ENCODE results near the gene SORCS3. TPM values are rescaled to one million over a fixed set of nuclear protein-coding genes. Genes with fewer than 3 reads are reported as not detected.

Gene SORCS3
- total RNA-seq, result 1 to 10 TPM; 1.7 to 2.1 TPM
- polyA plus RNA-seq (2013, experiment 1 of 2), result 0.45 TPM
- polyA plus RNA-seq (2013, experiment 2 of 2), result 0.95 TPM
- total RNA-seq, result 0 to 6.8 (median 0.10) reads per million in 172 experiments

GRCh38 chr10:104641187-104641936 is at the start of gene SORCS3:
Gene SORCS3 (plus strand): TSS chr10:104641290.
- no peak for TF ChIP-seq CTCF (IDR thresholded peaks at IDR 0.05)
- Mint-ChIP-seq H3K4me3 (no peak within 1 kb of the TSS), H3K27ac (no peak within 1 kb of the TSS), H3K27me3 (peaks cover 71% of the 10 kb centered on the region), H3K4me1 (ENCODE audit: low read depth) (peaks cover 6% of the 10 kb centered on the region), H3K9me3 (no peaks in the 10 kb centered on the region), H3K36me3 (ENCODE audit: low read depth) (no peaks in the 10 kb centered on the region)
- intact Hi-C loops (cut with DNase I, micrococcal nuclease), result no loop called here
- ATAC-seq (ENCODE audit: poor library complexity) (no peak), DNase-seq (no peak)
- peaks cover 3% of the 10 kb centered on the region for H3K4me1 ChIP-seq (ENCODE audit: insufficient read depth, low read length)
- POLR2A ChIA-PET, result no interaction called here
- no peak within 1 kb of the TSS for H3K4me3 ChIP-seq (ENCODE audit: low read length)
- no peaks in the 10 kb centered on the region for H3K36me3 ChIP-seq (ENCODE audit: insufficient read depth, low read length)
- peaks cover 32 to 56% of the 10 kb centered on the region in 2 experiments for H3K27me3 ChIP-seq (ENCODE audit: control insufficient read depth in 1 of 2, insufficient read depth in 2 of 2, low read length in 2 of 2)
- CTCF ChIA-PET, result no interaction called here
- H3K9me3 ChIP-seq (ENCODE audit: control insufficient read depth in 1 of 2, insufficient read depth in 1 of 2, low read length in 2 of 2), result peaks cover 0 to 10% of the 10 kb centered on the region in 2 experiments
- H3K27ac ChIP-seq (ENCODE audit: low read depth in 1 of 2, low read length in 2 of 2), result no peak within 1 kb of the TSS

GRCh38 chr10:104591441-104591840 is 49.6 kb upstream of the SORCS3 start:
- H3K4me3 Mint-ChIP-seq, result no peak overlapping the region
- no peak overlapping the region for H3K27ac Mint-ChIP-seq
- H3K36me3 Mint-ChIP-seq (ENCODE audit: low read depth), result no peaks in the 10 kb centered on the region
- no peaks in the 10 kb centered on the region for H3K36me3 ChIP-seq (ENCODE audit: insufficient read depth, low read length)
- ChIA-PET CTCF (interaction anchor here (0.5 kb wide), 1 partner anchor 22 kb away, joined by 3 read pairs; no protein-coding TSS in a partner anchor), POLR2A (no interaction called here)
- peaks cover 14% of the 10 kb centered on the region for H3K4me1 Mint-ChIP-seq (ENCODE audit: low read depth)
- H3K9me3 Mint-ChIP-seq, result no peaks in the 10 kb centered on the region
- H3K4me3 ChIP-seq (ENCODE audit: low read length), result no peak overlapping the region
- peaks cover 12% of the 10 kb centered on the region for H3K4me1 ChIP-seq (ENCODE audit: insufficient read depth, low read length)
- no peaks in the 10 kb centered on the region for H3K9me3 ChIP-seq (ENCODE audit: control insufficient read depth in 1 of 2, insufficient read depth in 1 of 2, low read length in 2 of 2)
- intact Hi-C loops (cut with DNase I, micrococcal nuclease), result no loop called here
- DNase-seq, result no peak
- no peak for TF ChIP-seq CTCF (IDR thresholded peaks at IDR 0.05)
- peaks cover 0 to 7% of the 10 kb centered on the region in 2 experiments for H3K27me3 ChIP-seq (ENCODE audit: control insufficient read depth in 1 of 2, insufficient read depth in 2 of 2, low read length in 2 of 2)
- no peak overlapping the region for H3K27ac ChIP-seq (ENCODE audit: low read depth in 1 of 2, low read length in 2 of 2)
- ATAC-seq (ENCODE audit: poor library complexity), result no peak
- peaks cover 34% of the 10 kb centered on the region for H3K27me3 Mint-ChIP-seq

GRCh38 chr10:104601166-104601565 is 39.9 kb upstream of the SORCS3 start:
- ChIA-PET POLR2A (no interaction called here), CTCF (no interaction called here)
- peaks cover 0 to 7% of the 10 kb centered on the region in 2 experiments for H3K27me3 ChIP-seq (ENCODE audit: control insufficient read depth in 1 of 2, insufficient read depth in 2 of 2, low read length in 2 of 2)
- no peak overlapping the region for H3K27ac ChIP-seq (ENCODE audit: low read depth in 1 of 2, low read length in 2 of 2)
- H3K9me3 ChIP-seq (ENCODE audit: control insufficient read depth in 1 of 2, insufficient read depth in 1 of 2, low read length in 2 of 2), result no peaks in the 10 kb centered on the region
- H3K4me1 Mint-ChIP-seq (ENCODE audit: low read depth), result no peaks in the 10 kb centered on the region
- H3K27me3 Mint-ChIP-seq, result peaks cover 22% of the 10 kb centered on the region
- DNase-seq, result no peak
- ATAC-seq (ENCODE audit: poor library complexity), result no peak
- H3K27ac Mint-ChIP-seq, result no peak overlapping the region
- TF ChIP-seq CTCF (IDR thresholded peaks at IDR 0.05), result no peak
- H3K9me3 Mint-ChIP-seq, result no peaks in the 10 kb centered on the region
- intact Hi-C loops (cut with DNase I, micrococcal nuclease), result no loop called here
- no peak overlapping the region for H3K4me3 ChIP-seq (ENCODE audit: low read length)
- H3K36me3 Mint-ChIP-seq (ENCODE audit: low read depth), result no peaks in the 10 kb centered on the region
- no peaks in the 10 kb centered on the region for H3K36me3 ChIP-seq (ENCODE audit: insufficient read depth, low read length)
- no peak overlapping the region for H3K4me3 Mint-ChIP-seq
- no peaks in the 10 kb centered on the region for H3K4me1 ChIP-seq (ENCODE audit: insufficient read depth, low read length)
